ENCODE results near the gene PPP2R5C. TPM values are rescaled to one million over a fixed set of nuclear protein-coding genes. Genes with fewer than 3 reads are reported as not detected.
A peak's percentile ranks its signal among the peaks of the same experiment; 100 is the strongest.
"Not testable (repeated sequence)": the region's sequence is repeated elsewhere in the genome, so short reads cannot be mapped to it uniquely, and the experiment has no call there.

PPP2R5C gene
- total RNA-seq, 1 experiment from 2014 or later = 96.1 TPM

- peak overlapping the region; percentile 94 for H3K4me2 ChIP-seq (ENCODE audit: low read length)
- CTCF ChIA-PET = no interaction called here
Observed at GRCh38 chr14:101970830-101971400, 209.4 kb downstream of the PPP2R5C start.

GRCh38 chr14:101971458-101971857, 209.9 kb downstream of the PPP2R5C start:
- Histone ChIP-seq H3K9ac (ENCODE audit: low read length) (peak overlapping the region; percentile 83), H3K4me2 (ENCODE audit: low read length) (peak overlapping the region; percentile 94), H3K4me1 (ENCODE audit: insufficient read depth, low read length) (peaks cover 64% of the 10 kb centered on the region), H3K4me3 (ENCODE audit: low read length) (peak overlapping the region; percentile 59), H3K27ac (ENCODE audit: low read length) (peak overlapping the region; percentile 99), H4K20me1 (ENCODE audit: low read length) (peaks cover 13% of the 10 kb centered on the region; the same call in 1 of the 2 replicates), H3K79me2 (ENCODE audit: low read length) (peaks cover 95% of the 10 kb centered on the region), H3K36me3 (ENCODE audit: low read depth, low read length) (peaks cover 38% of the 10 kb centered on the region)
- ATAC-seq; DNase-seq; H3K9me2 ChIP-seq (replicated peaks; ENCODE audit: low read length); H3K27me3 ChIP-seq (ENCODE audit: low read length); H3K9me3 ChIP-seq (ENCODE audit: low read length); H3F3A ChIP-seq (ENCODE audit: low read length, unreplicated experiment); BruUV-seq (replicated peaks); CTCF ChIA-PET; H2AFZ ChIP-seq (ENCODE audit: low read length): not testable (repeated sequence)
- intact Hi-C loops (cut with micrococcal nuclease) = loop anchor here (5.0 kb wide), 1 partner anchor 346 kb away; the partner anchor contains the start of gene ZNF839
- POLR2A ChIA-PET (ENCODE audit: unreplicated experiment) = interaction anchor here (0.9 kb wide), 1 partner anchor 58 kb away, joined by 4 read pairs; no protein-coding TSS in a partner anchor

More at GRCh38 chr14:101970830-101971400, 209.4 kb downstream of the PPP2R5C start:
- H4K20me1 ChIP-seq (ENCODE audit: low read length) = peaks cover 13% of the 10 kb centered on the region; the same call in 1 of the 2 replicates
- H3F3A ChIP-seq (ENCODE audit: low read length, unreplicated experiment) = peaks cover 8% of the 10 kb centered on the region
- H3K27ac ChIP-seq (ENCODE audit: low read length) = peak overlapping the region; percentile 99
- H3K27me3 ChIP-seq (ENCODE audit: low read length) = no peaks in the 10 kb centered on the region
- DNase-seq (no peak), ATAC-seq (no peak)
- H3K9me2 ChIP-seq (replicated peaks; ENCODE audit: low read length) = no peaks in the 10 kb centered on the region
- TF ChIP-seq CTCF (conservative IDR thresholded peaks at IDR 0.05; ENCODE audit: low read depth, low read length) (no peak), EZH2 (IDR thresholded peaks at IDR 0.05; ENCODE audit: low read length, unreplicated experiment) (no peak), EZH2phosphoT487 (IDR thresholded peaks at IDR 0.05; ENCODE audit: borderline replicate concordance, low read length) (no peak)
- no peak overlapping the region for H2AFZ ChIP-seq (ENCODE audit: low read length)
- H3K79me2 ChIP-seq (ENCODE audit: low read length) = peaks cover 96% of the 10 kb centered on the region
- H3K4me1 ChIP-seq (ENCODE audit: insufficient read depth, low read length) = peaks cover 64% of the 10 kb centered on the region
- H3K9ac ChIP-seq (ENCODE audit: low read length) = no peak overlapping the region
- no peaks in the 10 kb centered on the region for H3K9me3 ChIP-seq (ENCODE audit: low read length)
- peaks cover 37% of the 10 kb centered on the region for H3K36me3 ChIP-seq (ENCODE audit: low read depth, low read length)
- POLR2A ChIA-PET (ENCODE audit: unreplicated experiment) = no interaction called here
- intact Hi-C loops (cut with micrococcal nuclease) = loop anchor here (5.0 kb wide), 1 partner anchor 346 kb away; the partner anchor contains the start of gene ZNF839
- H3K4me3 ChIP-seq (ENCODE audit: low read length) = peak overlapping the region; percentile 59; the same call in 1 of the 2 replicates
- no TSS peak for BruUV-seq (replicated peaks)

GRCh38 chr14:101972126-101972866, 210.8 kb downstream of the PPP2R5C start:
- Histone ChIP-seq H3K4me2 (ENCODE audit: low read length) (peak overlapping the region; percentile 94), H3K36me3 (ENCODE audit: low read depth, low read length) (peaks cover 46% of the 10 kb centered on the region), H3K4me1 (ENCODE audit: insufficient read depth, low read length) (peaks cover 72% of the 10 kb centered on the region), H3K4me3 (ENCODE audit: low read length) (peak overlapping the region; percentile 59), H3K27ac (ENCODE audit: low read length) (peak overlapping the region; percentile 99), H2AFZ (ENCODE audit: low read length) (no peak overlapping the region), H3K9me3 (ENCODE audit: low read length) (no peaks in the 10 kb centered on the region), H3K27me3 (ENCODE audit: low read length) (no peaks in the 10 kb centered on the region), H3F3A (ENCODE audit: low read length, unreplicated experiment) (peaks cover 8% of the 10 kb centered on the region), H3K9ac (ENCODE audit: low read length) (peak overlapping the region; percentile 83), H3K79me2 (ENCODE audit: low read length) (peaks cover 95% of the 10 kb centered on the region), H3K9me2 (replicated peaks; ENCODE audit: low read length) (no peaks in the 10 kb centered on the region), H4K20me1 (ENCODE audit: low read length) (peaks cover 13% of the 10 kb centered on the region; the same call in 1 of the 2 replicates)
- CTCF ChIA-PET = no interaction called here
- intact Hi-C loops (cut with micrococcal nuclease) = loop anchor here (1.0 to 5.0 kb wide), 3 partner anchors 8 to 345 kb away; partner anchors contain the start of genes DYNC1H1 and ZNF839
- TF ChIP-seq EZH2phosphoT487 (IDR thresholded peaks at IDR 0.05; ENCODE audit: borderline replicate concordance, low read length) = no peak
- TF ChIP-seq EZH2 (IDR thresholded peaks at IDR 0.05; ENCODE audit: low read length, unreplicated experiment) = no peak
- TF ChIP-seq CTCF (conservative IDR thresholded peaks at IDR 0.05; ENCODE audit: low read depth, low read length) = no peak
- ATAC-seq = peak; percentile 97
- POLR2A ChIA-PET (ENCODE audit: unreplicated experiment) = interaction anchor here (0.6 to 0.9 kb wide), 2 partner anchors 24 to 57 kb away, joined by 4 read pairs; no protein-coding TSS in a partner anchor
- DNase-seq = peak; percentile 100
- no TSS peak for BruUV-seq (replicated peaks)
